K562 (cell line): Measurements from ENCODE around the gene SNX9. TPM values are rescaled to one million over a fixed set of nuclear protein-coding genes. Genes with fewer than 3 reads are reported as not detected.
A peak's percentile ranks its signal among the peaks of the same experiment; 100 is the strongest.

Source experiments
- ARID1B ChIP-seq: fragments of 450-650 bp; IDR thresholded peaks from 2 replicates; pipeline ENCODE4 v1.6.1; 2016; ENCODE audit warnings: antibody characterized with exemption, mild to moderate bottlenecking, inconsistent platforms
- ARID2 ChIP-seq: fragments of 450-650 bp; IDR thresholded peaks from 2 replicates; pipeline ENCODE4 v1.6.1; 2017; ENCODE audit warnings: antibody characterized with exemption, mild to moderate bottlenecking
- CEBPG ChIP-seq, 3 experiments: fragments of 200-800 bp in 1 of 3; sonication (Bioruptor generic) in 1 of 3; sonication (generic) in 1 of 3; formaldehyde crosslinking in 1 of 3; IDR thresholded peaks in 2 of 3; conservative IDR thresholded peaks in 1 of 3; 2 replicates each; pipeline versions ENCODE4 v1.6.1 to v1.8.0; 2016 to 2022; ENCODE audit warnings: missing compliant biosample characterization in 2 of 3, missing genetic modification characterization in 2 of 3, mild to moderate bottlenecking in 1 of 3, missing genetic modification reagents in 1 of 3
- E2F5 ChIP-seq: sonication (generic); formaldehyde crosslinking; IDR thresholded peaks from 2 replicates; pipeline ENCODE4 v1.8.0; 2022; ENCODE audit warnings: mild to moderate bottlenecking, missing genetic modification reagents
- FOXJ2 ChIP-seq: fragments of 200-800 bp; sonication (Bioruptor generic); IDR thresholded peaks from 2 replicates; pipeline ENCODE4 v1.6.1; 2016; ENCODE audit warnings: missing genetic modification characterization, missing compliant biosample characterization
- HDAC6 ChIP-seq: IDR thresholded peaks from 2 replicates; pipeline ENCODE4 v1.6.1; 2012; ENCODE audit warnings: low read depth, mild to moderate bottlenecking, control low read depth, inconsistent platforms, low read length, moderate library complexity
- HES1 ChIP-seq: fragments of 450-650 bp; IDR thresholded peaks from 2 replicates; pipeline ENCODE4 v1.6.1; 2016; ENCODE audit warnings: low read depth, mild to moderate bottlenecking, moderate library complexity
- KAT7 ChIP-seq: sonication (generic); formaldehyde crosslinking; IDR thresholded peaks from 2 replicates; pipeline ENCODE4 v1.8.0; 2022; ENCODE audit warnings: missing genetic modification reagents, mild to moderate bottlenecking, borderline replicate concordance
- KLF16 ChIP-seq: IDR thresholded peaks from 2 replicates; pipeline ENCODE4 v1.6.1; 2016; ENCODE audit warnings: antibody characterized with exemption
- MEF2D ChIP-seq: conservative IDR thresholded peaks from 2 replicates; pipeline ENCODE4 v1.6.1; 2016; ENCODE audit warnings: low read depth, missing genetic modification characterization, missing compliant biosample characterization
- NFRKB ChIP-seq: fragments of 450-650 bp; IDR thresholded peaks from 2 replicates; pipeline ENCODE4 v1.6.1; 2016; ENCODE audit warnings: low read depth
- PML ChIP-seq: IDR thresholded peaks from 2 replicates; pipeline ENCODE4 v1.6.1; 2012; ENCODE audit warnings: low read length, inconsistent platforms
- PTTG1 ChIP-seq: fragments of 450-650 bp; IDR thresholded peaks from 2 replicates; pipeline ENCODE4 v1.6.1; 2016; ENCODE audit warnings: low read depth, mild to moderate bottlenecking, missing genetic modification characterization, missing compliant biosample characterization
- SOX6 ChIP-seq: fragments of 450-650 bp; IDR thresholded peaks from 2 replicates; pipeline ENCODE4 v1.6.1; 2014; ENCODE audit warnings: mild to moderate bottlenecking
- TBP ChIP-seq: optimal IDR thresholded peaks from 2 replicates; pipeline ENCODE3; 2011; ENCODE audit warnings: low read depth, low read length, improper control_type of control experiment
- ZNF175 ChIP-seq: fragments of 200-800 bp; sonication (Bioruptor generic); IDR thresholded peaks from 2 replicates; pipeline ENCODE4 v1.6.1; 2016; ENCODE audit warnings: low read depth, mild to moderate bottlenecking, missing genetic modification characterization, missing compliant biosample characterization
- ZNF232 ChIP-seq: sonication (generic); formaldehyde crosslinking; IDR thresholded peaks from 2 replicates; pipeline ENCODE4 v1.8.0; 2022; ENCODE audit warnings: mild to moderate bottlenecking, missing genetic modification reagents
- ZNF609 ChIP-seq: sonication (generic); formaldehyde crosslinking; IDR thresholded peaks from 2 replicates; pipeline ENCODE4 v1.8.1; 2023; ENCODE audit warnings: missing genetic modification reagents, mild to moderate bottlenecking, borderline replicate concordance
- polyA plus RNA-seq, 8 experiments: library from polyadenylated mRNA; depleted of rRNA in 4 of 8; stranded (reverse) in 5 of 8; unstranded in 3 of 8; fragments of >200 nt; fragmentation: Nextera tagmentation in 2 of 8; fragmentation: Illumina TruSeq in 1 of 8; extraction: Ambion mirVana in 2 of 8; extraction: Trizol in 1 of 8; gene quantifications; 2 replicates each; pipeline versions ENCODE4 v1.2.1 to v1.2.3, GENCODE V29; 2011 to 2014; ENCODE audit warnings: inconsistent platforms in 1 of 8, missing spikeins in 1 of 8
- total RNA-seq, 7 experiments: library from RNA; depleted of rRNA in 6 of 7; stranded (reverse); fragments of >200 nt in 6 of 7; fragmentation: Illumina TruSeq in 2 of 7; extraction: Trizol in 2 of 7; gene quantifications; 2 replicates each; pipeline versions ENCODE4 v1.2.1 to v1.2.3, GENCODE V29; 2011 to 2021; ENCODE audit warnings: low replicate concordance in 1 of 7
- TF ChIP-seq, protein P1 (sequence below): fragments of 450-650 bp; IDR thresholded peaks from 2 replicates; pipeline ENCODE4 v1.7.1; 2018; ENCODE audit warnings: mild to moderate bottlenecking, low read depth; ENCODE audit not compliant: partially characterized antibody
- TF ChIP-seq, protein P2 (sequence below): fragments of 250-450 bp; sonication (Bioruptor Pico); IDR thresholded peaks from 2 replicates; pipeline ENCODE4 v1.8.0; 2021; ENCODE audit warnings: moderate library complexity, mild to moderate bottlenecking, inconsistent platforms

The SNX9 gene
- total and polyA plus RNA-seq, 9 of the 15 experiments (the other 6 are each of a cell fraction or from before 2014, with no cell fraction given): 6.0 to 81.7 (median 57.1) TPM

GRCh38 chr6:157892363-157892877, 69.4 kb downstream of the SNX9 start (continued):
- no peak for TF ChIP-seq ZNF609 (CRISPR knock-in tag)
- no peak for TF ChIP-seq PTTG1 (tag)
- no peak for TF ChIP-seq ARID2
- TF ChIP-seq, protein P1, sequence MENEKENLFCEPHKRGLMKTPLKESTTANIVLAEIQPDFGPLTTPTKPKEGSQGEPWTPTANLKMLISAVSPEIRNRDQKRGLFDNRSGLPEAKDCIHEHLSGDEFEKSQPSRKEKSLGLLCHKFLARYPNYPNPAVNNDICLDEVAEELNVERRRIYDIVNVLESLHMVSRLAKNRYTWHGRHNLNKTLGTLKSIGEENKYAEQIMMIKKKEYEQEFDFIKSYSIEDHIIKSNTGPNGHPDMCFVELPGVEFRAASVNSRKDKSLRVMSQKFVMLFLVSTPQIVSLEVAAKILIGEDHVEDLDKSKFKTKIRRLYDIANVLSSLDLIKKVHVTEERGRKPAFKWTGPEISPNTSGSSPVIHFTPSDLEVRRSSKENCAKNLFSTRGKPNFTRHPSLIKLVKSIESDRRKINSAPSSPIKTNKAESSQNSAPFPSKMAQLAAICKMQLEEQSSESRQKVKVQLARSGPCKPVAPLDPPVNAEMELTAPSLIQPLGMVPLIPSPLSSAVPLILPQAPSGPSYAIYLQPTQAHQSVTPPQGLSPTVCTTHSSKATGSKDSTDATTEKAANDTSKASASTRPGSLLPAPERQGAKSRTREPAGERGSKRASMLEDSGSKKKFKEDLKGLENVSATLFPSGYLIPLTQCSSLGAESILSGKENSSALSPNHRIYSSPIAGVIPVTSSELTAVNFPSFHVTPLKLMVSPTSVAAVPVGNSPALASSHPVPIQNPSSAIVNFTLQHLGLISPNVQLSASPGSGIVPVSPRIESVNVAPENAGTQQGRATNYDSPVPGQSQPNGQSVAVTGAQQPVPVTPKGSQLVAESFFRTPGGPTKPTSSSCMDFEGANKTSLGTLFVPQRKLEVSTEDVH: peak; percentile 52
- TF ChIP-seq HES1: 0 out of 2 replicates have a peak, but pooled peaks have one; percentile 37
- TF ChIP-seq ZNF232 (CRISPR knock-in tag): no peak
- TF ChIP-seq KAT7 (CRISPR knock-in tag): no peak
- peak; percentile 85 for TF ChIP-seq SOX6
- peak; percentile 54; the same call in 1 of the 2 replicates for TF ChIP-seq PML
- no peak for TF ChIP-seq NFRKB
- TF ChIP-seq KLF16: no peak
- TF ChIP-seq, protein P2, sequence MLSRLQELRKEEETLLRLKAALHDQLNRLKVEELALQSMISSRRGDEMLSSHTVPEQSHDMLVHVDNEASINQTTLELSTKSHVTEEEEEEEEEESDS: no peak
- TF ChIP-seq MEF2D (tag): no peak
- 0 out of 2 replicates have a peak, but pooled peaks have one; percentile 50 for TF ChIP-seq ZNF175
- no peak for TF ChIP-seq HDAC6
- no peak for TF ChIP-seq E2F5 (CRISPR knock-in tag)
- TF ChIP-seq TBP: no peak
- TF ChIP-seq CEBPG (CRISPR knock-in tag; IDR thresholded peaks at IDR 0.05): no peak
- TF ChIP-seq CEBPG (tag; conservative IDR thresholded peaks at IDR 0.05 in 1 of 2, IDR thresholded peaks at IDR 0.05 in 1 of 2): peak; percentile 63 to 70; a peak in 3 of 4 replicates
- peak; percentile 76 for TF ChIP-seq FOXJ2
- peak; percentile 75 for TF ChIP-seq ARID1B
